Ovary (tissue), 3 donors: ENCODE results near the gene SRMS.

Experiments used
- POLR2A ChIP-seq: fragments of 450-650 bp; IDR thresholded peaks from one replicate; pipeline ENCODE4 v1.6.1; 2017; ENCODE audit warnings: antibody characterized with exemption, mild to moderate bottlenecking, moderate library complexity
- TF ChIP-seq, protein P1 (sequence below), 3 donors: fragments of 450-650 bp in 2 of 3; fragments of 200-600 bp in 1 of 3; IDR thresholded peaks; one replicate each; pipeline versions ENCODE4 v1.5.1 to v1.8.0; 2016 to 2022; ENCODE audit warnings: antibody characterized with exemption in 3 of 3, mild to moderate bottlenecking in 1 of 3
- donor health status: DM: no; HTN: no; CAD: no.

DNA sequence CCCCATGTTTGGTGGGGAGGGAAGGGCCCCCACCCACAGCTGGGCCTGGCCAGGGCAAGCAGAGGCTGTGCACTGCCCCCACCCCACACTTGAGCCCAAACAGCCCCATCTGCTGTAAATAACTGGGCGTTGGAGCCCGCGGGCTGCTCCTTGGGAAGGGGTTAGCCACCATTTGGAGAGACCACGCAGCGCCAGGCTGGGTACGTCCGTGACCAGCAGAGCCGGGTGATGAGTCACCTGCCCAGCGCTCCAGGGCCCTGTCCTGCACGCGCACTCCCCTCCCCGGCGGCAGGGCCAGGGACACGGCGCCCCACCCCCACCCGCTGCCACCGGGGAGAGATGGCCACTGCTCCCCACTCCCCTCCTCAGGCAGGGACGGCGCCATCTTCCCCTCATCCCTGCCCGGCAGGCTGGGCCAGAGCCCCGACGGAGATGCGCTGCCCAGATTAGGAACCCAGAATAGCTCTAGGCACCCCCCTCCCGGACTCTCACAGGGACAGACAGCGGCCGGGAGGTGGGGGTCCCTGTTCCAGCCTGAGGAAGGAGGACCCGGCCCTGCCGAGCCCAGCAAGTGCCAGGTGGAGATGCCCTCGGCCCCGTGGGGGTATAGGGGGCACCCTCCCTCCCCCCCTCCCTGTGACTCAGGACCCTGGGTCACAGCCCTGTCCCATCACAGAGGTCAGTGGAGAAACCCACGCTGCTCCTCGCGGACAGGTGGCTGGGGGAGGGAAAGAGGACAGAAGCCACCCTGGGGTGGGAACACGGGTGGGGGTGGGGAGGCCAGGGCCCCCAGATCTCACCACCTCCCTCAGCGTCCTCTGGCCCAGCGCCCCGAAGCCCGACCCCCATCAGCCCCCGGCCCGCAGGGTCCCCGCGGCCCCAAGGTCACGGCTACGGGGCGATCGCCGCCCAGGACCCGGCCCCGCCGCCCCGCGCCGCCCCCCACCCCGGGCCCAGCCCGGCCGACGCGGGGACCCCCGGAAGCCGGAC, 49.3 kb downstream of the SRMS start:
- TF ChIP-seq, protein P1, sequence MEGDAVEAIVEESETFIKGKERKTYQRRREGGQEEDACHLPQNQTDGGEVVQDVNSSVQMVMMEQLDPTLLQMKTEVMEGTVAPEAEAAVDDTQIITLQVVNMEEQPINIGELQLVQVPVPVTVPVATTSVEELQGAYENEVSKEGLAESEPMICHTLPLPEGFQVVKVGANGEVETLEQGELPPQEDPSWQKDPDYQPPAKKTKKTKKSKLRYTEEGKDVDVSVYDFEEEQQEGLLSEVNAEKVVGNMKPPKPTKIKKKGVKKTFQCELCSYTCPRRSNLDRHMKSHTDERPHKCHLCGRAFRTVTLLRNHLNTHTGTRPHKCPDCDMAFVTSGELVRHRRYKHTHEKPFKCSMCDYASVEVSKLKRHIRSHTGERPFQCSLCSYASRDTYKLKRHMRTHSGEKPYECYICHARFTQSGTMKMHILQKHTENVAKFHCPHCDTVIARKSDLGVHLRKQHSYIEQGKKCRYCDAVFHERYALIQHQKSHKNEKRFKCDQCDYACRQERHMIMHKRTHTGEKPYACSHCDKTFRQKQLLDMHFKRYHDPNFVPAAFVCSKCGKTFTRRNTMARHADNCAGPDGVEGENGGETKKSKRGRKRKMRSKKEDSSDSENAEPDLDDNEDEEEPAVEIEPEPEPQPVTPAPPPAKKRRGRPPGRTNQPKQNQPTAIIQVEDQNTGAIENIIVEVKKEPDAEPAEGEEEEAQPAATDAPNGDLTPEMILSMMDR (IDR thresholded peaks at IDR 0.05): no peak
- TF ChIP-seq POLR2A: no peak
